ENCODE results near the gene DPY19L1. TPM values are rescaled to one million over a fixed set of nuclear protein-coding genes. Genes with fewer than 3 reads are reported as not detected.
"Not testable (repeated sequence)": the region's sequence is repeated elsewhere in the genome, so short reads cannot be mapped to it uniquely, and the experiment has no call there.

The DPY19L1 gene
- total and polyA plus RNA-seq, 8 donors = 42.8 to 72.9 (median 51.5) TPM

DNA sequence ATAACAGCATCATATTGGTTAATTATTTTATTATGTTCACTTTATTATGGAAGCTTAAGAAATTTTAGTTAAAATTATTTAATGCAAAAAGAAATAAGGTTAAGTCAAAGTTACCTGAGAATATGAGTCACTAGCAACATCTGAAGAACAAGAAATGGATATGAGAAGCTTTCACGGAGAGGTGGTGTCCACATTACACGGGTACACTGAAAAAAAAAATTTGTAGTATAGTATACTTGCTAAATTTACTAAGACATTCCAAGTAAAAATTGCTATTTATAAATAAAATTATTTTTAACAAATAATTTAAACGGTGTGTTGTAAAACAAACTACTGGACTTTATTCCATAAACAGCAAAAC, 63.9 kb downstream of the DPY19L1 start:
- TF ChIP-seq, protein P1, sequence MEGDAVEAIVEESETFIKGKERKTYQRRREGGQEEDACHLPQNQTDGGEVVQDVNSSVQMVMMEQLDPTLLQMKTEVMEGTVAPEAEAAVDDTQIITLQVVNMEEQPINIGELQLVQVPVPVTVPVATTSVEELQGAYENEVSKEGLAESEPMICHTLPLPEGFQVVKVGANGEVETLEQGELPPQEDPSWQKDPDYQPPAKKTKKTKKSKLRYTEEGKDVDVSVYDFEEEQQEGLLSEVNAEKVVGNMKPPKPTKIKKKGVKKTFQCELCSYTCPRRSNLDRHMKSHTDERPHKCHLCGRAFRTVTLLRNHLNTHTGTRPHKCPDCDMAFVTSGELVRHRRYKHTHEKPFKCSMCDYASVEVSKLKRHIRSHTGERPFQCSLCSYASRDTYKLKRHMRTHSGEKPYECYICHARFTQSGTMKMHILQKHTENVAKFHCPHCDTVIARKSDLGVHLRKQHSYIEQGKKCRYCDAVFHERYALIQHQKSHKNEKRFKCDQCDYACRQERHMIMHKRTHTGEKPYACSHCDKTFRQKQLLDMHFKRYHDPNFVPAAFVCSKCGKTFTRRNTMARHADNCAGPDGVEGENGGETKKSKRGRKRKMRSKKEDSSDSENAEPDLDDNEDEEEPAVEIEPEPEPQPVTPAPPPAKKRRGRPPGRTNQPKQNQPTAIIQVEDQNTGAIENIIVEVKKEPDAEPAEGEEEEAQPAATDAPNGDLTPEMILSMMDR (IDR thresholded peaks at IDR 0.05) = no peak

DNA sequence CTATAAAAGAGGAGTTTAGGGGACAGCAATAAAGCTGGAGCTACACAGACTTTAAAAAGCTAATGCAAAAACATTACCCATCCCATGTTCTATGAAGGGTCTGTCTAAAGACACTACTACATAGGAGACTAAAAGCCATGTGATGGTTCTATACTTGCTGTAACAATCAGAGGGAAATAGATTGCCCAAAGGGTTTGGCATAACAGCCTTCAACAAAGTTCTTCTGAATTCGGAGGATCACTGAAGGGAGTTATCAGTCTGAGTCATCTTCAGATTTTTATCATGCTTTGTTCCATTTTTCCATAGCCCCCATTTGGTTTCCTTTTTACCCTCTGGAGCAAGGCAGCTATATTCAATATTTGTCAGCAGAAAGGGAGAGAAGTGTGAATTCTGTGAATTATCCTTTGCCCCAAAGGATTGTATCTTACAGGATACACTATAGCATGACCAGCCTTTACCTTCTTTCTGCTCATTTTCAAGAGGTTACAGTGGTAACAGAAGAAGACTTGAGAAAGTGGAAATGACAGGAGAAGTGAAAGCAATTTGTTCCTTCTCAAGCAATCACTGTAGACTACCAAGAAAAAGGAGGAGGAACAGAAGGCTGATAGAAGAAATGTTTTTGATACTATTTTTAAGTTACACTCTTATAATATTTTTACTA, 64.4 kb downstream of the DPY19L1 start:
- H3K4me3 ChIP-seq; H3K4me1 ChIP-seq; H3K27ac ChIP-seq; DNase-seq; H3K9me3 ChIP-seq; H3K27me3 ChIP-seq; ATAC-seq; intact Hi-C loops (cut with DNase I): not testable (repeated sequence)
- peaks cover 0 to 16% of the 10 kb centered on the region in 2 donors for H3K36me3 ChIP-seq

More for the DNA sequence above, 63.9 kb downstream of the DPY19L1 start:
- ATAC-seq = no peak
- Histone ChIP-seq H3K27ac (no peak overlapping the region), H3K36me3 (peaks cover 0 to 16% of the 10 kb centered on the region in 2 donors), H3K27me3 (no peaks in the 10 kb centered on the region), H3K4me1 (no peaks in the 10 kb centered on the region), H3K4me3 (no peak overlapping the region), H3K9me3 (no peaks in the 10 kb centered on the region)
- intact Hi-C loops (cut with DNase I) = no loop called here
- DNase-seq = no peak

DNA sequence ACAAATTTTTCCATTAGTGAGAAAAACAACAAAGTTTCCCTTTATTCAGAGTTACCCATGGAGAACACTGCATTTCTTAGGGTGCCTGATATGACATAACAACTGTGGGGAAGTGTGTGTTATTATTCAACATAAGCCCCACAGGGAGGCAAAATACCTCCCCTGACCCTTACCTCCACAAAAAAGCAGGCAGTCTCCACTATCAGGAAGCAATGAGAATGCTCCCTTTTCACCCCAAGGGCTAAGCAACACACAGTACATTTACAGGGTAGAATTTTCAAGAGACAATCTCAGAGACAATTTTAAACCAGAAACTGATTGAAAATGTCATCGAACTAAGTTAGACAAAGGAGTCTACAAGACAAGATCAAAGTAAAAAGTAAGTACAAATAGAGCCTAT, 69.5 kb downstream of the DPY19L1 start:
- not testable (repeated sequence) for H3K27ac ChIP-seq, H3K9me3 ChIP-seq

DNA sequence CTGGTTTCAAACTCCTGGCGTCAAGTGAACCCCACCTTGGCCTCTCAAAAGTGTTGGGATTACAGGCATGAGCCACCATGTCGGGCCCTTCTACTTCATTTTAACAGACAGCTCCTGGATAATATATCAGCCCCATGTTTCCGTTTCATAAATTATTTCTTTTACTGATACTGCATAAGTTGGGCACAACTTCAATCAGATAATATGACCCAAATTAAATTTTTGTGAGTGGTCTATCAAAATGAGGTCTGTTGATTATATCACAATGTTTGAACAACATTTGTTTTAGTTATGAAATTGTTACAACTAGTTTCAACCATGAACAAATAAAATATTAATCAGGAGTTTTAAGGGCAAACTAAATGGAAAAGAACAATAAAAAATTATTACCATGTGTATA, 70.8 kb downstream of the DPY19L1 start:
- ATAC-seq; H3K9me3 ChIP-seq; H3K4me1 ChIP-seq; DNase-seq; H3K36me3 ChIP-seq; H3K27ac ChIP-seq; H3K4me3 ChIP-seq; H3K27me3 ChIP-seq; intact Hi-C loops (cut with DNase I): not testable (repeated sequence)

More for the DNA sequence above, 69.5 kb downstream of the DPY19L1 start:
- H3K4me3 ChIP-seq; ATAC-seq; H3K27me3 ChIP-seq; H3K4me1 ChIP-seq; DNase-seq; intact Hi-C loops (cut with DNase I): not testable (repeated sequence)
- peaks cover 0 to 16% of the 10 kb centered on the region in 2 donors for H3K36me3 ChIP-seq

DNA sequence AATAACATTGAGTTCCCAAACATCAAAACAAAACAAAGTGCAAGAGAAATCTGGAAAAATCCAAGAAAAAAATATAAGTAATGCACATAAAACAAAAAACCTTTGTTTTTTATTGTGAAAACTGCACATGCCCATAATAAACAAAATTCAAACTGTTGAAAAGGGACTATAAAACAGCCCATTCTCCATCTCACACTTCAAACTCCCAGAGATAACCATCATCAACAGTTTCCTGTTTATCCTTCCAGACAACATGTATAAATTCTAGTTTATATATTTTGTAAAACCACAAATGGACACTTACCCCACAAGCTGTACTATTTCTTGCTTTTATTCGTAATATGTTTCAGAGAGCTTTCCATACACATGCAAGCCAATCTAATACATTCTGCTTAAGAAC, 79.3 kb downstream of the DPY19L1 start:
- no peak overlapping the region for H3K27ac ChIP-seq
- H3K9me3 ChIP-seq = no peaks in the 10 kb centered on the region
- DNase-seq (no peak), ATAC-seq (no peak)
- no peaks in the 10 kb centered on the region for H3K4me1 ChIP-seq
- intact Hi-C loops (cut with DNase I) = no loop called here
- TF ChIP-seq, protein P1 (IDR thresholded peaks at IDR 0.05) = no peak
- H3K27me3 ChIP-seq = no peaks in the 10 kb centered on the region
- H3K4me3 ChIP-seq = no peak overlapping the region
- H3K36me3 ChIP-seq = peaks cover 0 to 9% of the 10 kb centered on the region in 2 donors

DNA sequence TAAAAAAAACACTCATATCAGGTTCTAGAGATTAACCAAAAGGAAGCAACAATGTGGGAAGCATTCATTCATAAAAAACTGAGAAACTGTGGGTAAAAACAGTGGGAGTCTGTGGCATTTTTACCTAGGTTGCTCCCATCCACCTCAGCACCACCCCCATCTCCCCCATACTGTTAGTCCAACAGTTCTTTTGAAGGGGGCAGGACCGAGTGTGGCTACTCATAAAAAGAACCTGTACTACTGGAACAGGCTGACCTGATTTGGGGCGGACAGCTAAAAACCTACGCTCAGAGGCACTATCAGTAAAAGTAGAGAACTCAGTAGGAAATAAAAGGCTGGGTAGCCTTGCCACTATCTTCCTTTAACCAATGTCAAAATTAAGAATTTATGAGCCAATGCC, 84.5 kb downstream of the DPY19L1 start:
- H3K9me3 ChIP-seq = no peaks in the 10 kb centered on the region
- TF ChIP-seq, protein P1 (IDR thresholded peaks at IDR 0.05) = no peak
- DNase-seq = no peak
- H3K36me3 ChIP-seq = peaks cover 0 to 9% of the 10 kb centered on the region in 2 donors
- H3K27ac ChIP-seq = no peak overlapping the region
- H3K4me3 ChIP-seq = no peak overlapping the region
- no peaks in the 10 kb centered on the region for H3K4me1 ChIP-seq
- no peaks in the 10 kb centered on the region for H3K27me3 ChIP-seq
- ATAC-seq = no peak
- intact Hi-C loops (cut with DNase I) = no loop called here

DNA sequence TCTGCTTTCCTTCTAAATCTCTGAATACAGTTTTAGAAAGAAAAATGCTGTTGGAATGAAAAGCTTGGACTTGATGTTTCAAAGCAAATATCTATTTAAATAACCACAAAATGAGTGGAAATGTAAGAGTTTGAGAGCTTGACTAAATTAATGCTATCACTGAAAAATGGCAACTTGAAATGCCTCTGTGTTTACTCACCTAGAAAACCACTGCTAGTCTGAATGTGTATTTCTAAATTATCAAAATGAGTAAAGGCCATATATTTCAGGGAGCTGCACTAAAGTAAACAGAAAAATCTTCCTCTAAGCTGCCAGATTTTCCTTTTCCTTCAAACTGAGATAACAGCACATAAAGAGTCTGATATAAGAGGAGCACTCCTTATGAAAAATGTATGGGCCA, 87.9 kb downstream of the DPY19L1 start:
- no peak for DNase-seq
- H3K9me3 ChIP-seq = no peaks in the 10 kb centered on the region
- H3K4me1 ChIP-seq = no peaks in the 10 kb centered on the region
- no peak overlapping the region for H3K4me3 ChIP-seq
- H3K36me3 ChIP-seq = no peaks in the 10 kb centered on the region
- intact Hi-C loops (cut with DNase I) = no loop called here
- no peak overlapping the region for H3K27ac ChIP-seq
- ATAC-seq = no peak
- H3K27me3 ChIP-seq = no peaks in the 10 kb centered on the region
- TF ChIP-seq, protein P1 (IDR thresholded peaks at IDR 0.05) = no peak

DNA sequence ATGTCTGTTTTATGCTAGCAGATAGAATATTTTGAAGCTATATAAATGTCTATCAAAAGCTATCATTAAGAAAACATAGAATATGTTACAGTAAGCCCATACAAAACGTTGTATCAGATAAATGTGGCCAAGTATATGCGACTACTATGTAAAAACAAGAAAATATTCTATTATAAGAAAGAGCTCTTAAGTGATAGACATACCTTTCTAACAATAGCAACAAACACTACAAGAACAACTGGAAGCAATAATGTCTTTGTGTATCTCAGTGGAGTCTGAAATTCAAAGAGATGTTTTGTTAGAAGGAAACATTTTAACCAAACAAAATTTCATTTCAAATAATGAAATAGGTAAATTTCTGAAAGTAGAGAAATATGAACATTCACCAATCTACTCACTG, 89.9 kb downstream of the DPY19L1 start:
- H3K4me1 ChIP-seq; H3K4me3 ChIP-seq; H3K36me3 ChIP-seq; intact Hi-C loops (cut with DNase I); DNase-seq; H3K27me3 ChIP-seq; H3K9me3 ChIP-seq; H3K27ac ChIP-seq; ATAC-seq: not testable (repeated sequence)

Data from left lung (tissue), 10 donors.